ENCODE measurements around the gene ZNF628.

Gene ZNF628

DNA sequence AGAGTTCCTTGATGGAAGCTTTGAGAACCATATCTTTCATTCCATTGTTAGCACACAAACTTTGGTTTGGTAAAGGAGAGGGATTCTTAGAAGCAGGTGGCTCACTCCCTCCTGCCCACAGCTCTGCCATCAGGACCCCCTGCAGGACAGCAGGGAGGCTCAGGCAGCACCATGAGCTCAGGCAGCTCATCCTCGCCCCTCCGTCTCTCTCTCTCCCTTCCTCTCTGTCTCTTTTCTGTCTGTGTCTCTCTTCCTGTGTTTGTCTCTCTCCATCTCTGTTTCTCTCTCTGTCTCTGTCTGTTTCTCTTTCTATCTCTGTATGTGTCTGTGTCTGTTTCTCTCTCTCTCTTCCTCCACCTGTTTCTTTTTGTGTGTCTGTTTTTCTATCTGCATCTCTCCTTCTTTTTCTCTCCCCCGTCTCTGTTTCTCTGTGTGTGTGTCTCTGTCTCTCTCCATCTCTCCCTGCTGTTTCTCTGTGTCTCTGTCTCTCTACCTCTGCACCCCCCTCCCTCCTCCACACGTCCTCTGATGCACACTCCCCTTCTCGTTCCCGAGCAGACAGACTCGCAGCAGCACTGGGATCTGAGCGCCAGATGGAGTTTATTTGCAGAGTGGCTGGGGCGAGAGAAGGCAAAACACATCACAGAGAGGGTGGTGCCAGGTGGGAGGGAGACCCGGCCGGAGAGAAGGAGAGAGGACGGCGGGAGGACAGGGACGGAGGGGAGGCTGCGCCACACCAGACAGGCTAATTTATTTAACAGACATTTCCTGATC lies 51.8 kb downstream of the ZNF628 start:
- DNase-seq (ENCODE audit: low spot score) (no peak), FAIRE-seq (no peak)

DNA sequence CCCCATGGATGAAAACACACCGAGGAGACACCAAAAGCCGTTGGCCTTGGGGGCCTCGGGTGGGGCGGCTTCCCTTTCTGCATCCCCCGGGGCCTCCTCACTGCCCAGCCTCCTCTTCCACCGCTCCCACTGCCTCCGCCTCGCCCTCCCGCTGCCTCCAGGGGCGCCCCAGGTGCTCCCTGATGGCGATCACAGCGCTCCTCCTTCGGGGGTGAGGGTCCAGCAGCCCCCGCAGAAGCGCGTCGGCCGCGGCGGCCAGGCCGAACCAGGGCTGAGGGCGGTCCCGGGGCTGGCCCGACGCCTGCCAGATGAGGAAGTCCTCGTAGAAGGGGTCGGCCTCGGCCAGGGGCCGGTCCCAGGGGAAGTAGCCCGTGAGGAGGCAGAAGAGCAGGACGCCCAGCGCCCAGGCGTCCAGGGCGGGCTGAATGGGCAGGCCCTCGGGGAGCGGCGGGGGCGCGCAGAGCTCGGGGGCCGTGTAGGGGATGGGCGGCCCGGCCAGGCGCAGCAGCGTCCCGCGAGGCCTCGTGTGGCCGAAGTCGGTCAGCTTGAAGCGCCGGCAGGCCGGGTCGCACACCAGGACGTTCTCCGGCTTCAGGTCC lies 53.3 kb downstream of the ZNF628 start:
- DNase-seq (ENCODE audit: low spot score) (no peak), FAIRE-seq (no peak)

DNA sequence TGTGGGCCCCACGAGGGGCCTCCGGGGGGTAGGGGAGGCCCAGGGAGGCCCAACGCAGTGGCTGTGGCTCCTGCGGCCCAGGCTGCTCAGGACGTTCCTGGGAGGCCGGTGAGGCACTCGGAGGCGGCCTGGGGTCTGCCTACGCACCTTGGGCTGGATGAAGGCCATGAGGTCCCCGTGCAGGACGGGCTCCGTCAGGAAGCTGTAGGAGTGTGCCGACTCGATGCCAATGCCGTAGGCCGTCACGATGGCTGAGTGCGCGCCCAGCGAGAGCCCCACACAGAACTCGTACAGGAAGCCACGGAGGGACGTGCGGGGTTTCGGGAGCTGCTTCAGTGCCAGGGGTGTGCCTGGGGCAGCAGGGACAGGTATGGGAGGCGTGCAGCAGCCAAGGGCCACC lies 54.6 kb downstream of the ZNF628 start:
- FAIRE-seq: no peak

More for the DNA sequence above, 54.6 kb downstream of the ZNF628 start:
- no peak for DNase-seq (ENCODE audit: low spot score)

All from urothelium cell line (cell line).